Astrocyte (in vitro differentiated cells and primary cell): ENCODE data around the gene RASSF6. TPM values are rescaled to one million over a fixed set of nuclear protein-coding genes. Genes with fewer than 3 reads are reported as not detected.

ENCODE experiments used
- DNase-seq: peaks from one replicate; pipeline ENCODE4 v3.0.0-alpha.2; 2010; ENCODE audit warnings: low read depth
- FAIRE-seq: peaks from 2 replicates; lab custom pipeline; 2011; peaks lifted over from hg19 to GRCh38; lab: Jason Lieb, UNC
- H2AFZ ChIP-seq: 2 replicates; pipeline ENCODE4 v1.6.0; 2012; ENCODE audit warnings: low read depth, low read length, inconsistent platforms
- H3K27ac ChIP-seq: 2 replicates; pipeline ENCODE4 v1.5.1; 2011; ENCODE audit warnings: low read depth, low read length, inconsistent platforms
- H3K27me3 ChIP-seq: 2 replicates; pipeline ENCODE4 v1.6.0; 2011; ENCODE audit warnings: low read length, inconsistent platforms; ENCODE audit not compliant: insufficient read depth
- H3K36me3 ChIP-seq: 2 replicates; pipeline ENCODE4 v1.5.1; 2011; ENCODE audit warnings: low read length, inconsistent platforms; ENCODE audit not compliant: insufficient read depth
- H3K4me1 ChIP-seq: 2 replicates; pipeline ENCODE4 v1.5.1; 2011; ENCODE audit warnings: low read length, inconsistent platforms; ENCODE audit not compliant: insufficient read depth
- H3K4me2 ChIP-seq: 2 replicates; pipeline ENCODE4 v1.6.0; 2012; ENCODE audit warnings: low read length, inconsistent platforms
- H3K4me3 ChIP-seq: 2 replicates; pipeline ENCODE4 v1.5.1; 2011; ENCODE audit warnings: low read depth, mild to moderate bottlenecking, low read length, inconsistent platforms; ENCODE audit not compliant: insufficient read depth
- H3K79me2 ChIP-seq: 2 replicates; pipeline ENCODE4 v1.6.0; 2012; ENCODE audit warnings: mild to moderate bottlenecking, low read length, inconsistent platforms; ENCODE audit not compliant: insufficient read depth
- H3K9ac ChIP-seq: 2 replicates; pipeline ENCODE4 v1.6.0; 2012; ENCODE audit warnings: mild to moderate bottlenecking, low read length, inconsistent platforms
- H3K9me3 ChIP-seq: 2 replicates; pipeline ENCODE4 v1.5.1; 2012; ENCODE audit warnings: low read depth, mild to moderate bottlenecking, low read length, inconsistent platforms; ENCODE audit not compliant: insufficient read depth
- H4K20me1 ChIP-seq: 2 replicates; pipeline ENCODE4 v1.6.0; 2012; ENCODE audit warnings: low read length, inconsistent platforms; ENCODE audit not compliant: insufficient read depth
- H3K27ac Mint-ChIP-seq: one replicate; pipeline ENCODE4 v1.8.0; 2021; ENCODE audit warnings: mild to moderate bottlenecking, mixed read lengths; ENCODE audit not compliant: unreplicated experiment
- H3K27me3 Mint-ChIP-seq: one replicate; pipeline ENCODE4 v1.8.0; 2021; ENCODE audit warnings: low read depth, mixed read lengths; ENCODE audit not compliant: unreplicated experiment
- H3K36me3 Mint-ChIP-seq: one replicate; pipeline ENCODE4 v1.8.0; 2021; ENCODE audit warnings: low read depth, mixed read lengths; ENCODE audit not compliant: unreplicated experiment
- H3K4me1 Mint-ChIP-seq: one replicate; pipeline ENCODE4 v1.8.0; 2021; ENCODE audit warnings: low read depth, mixed read lengths; ENCODE audit not compliant: unreplicated experiment
- H3K4me3 Mint-ChIP-seq: one replicate; pipeline ENCODE4 v1.8.0; 2021; ENCODE audit warnings: mild to moderate bottlenecking, moderate library complexity, mixed read lengths; ENCODE audit not compliant: unreplicated experiment
- H3K9me3 Mint-ChIP-seq: one replicate; pipeline ENCODE4 v1.8.0; 2021; ENCODE audit warnings: mild to moderate bottlenecking, mixed read lengths; ENCODE audit not compliant: unreplicated experiment
- EZH2 ChIP-seq: IDR thresholded peaks from 2 replicates; pipeline ENCODE4 v1.6.1; 2012; ENCODE audit warnings: mild to moderate bottlenecking, low read length, inconsistent platforms; ENCODE audit not compliant: insufficient read depth
- total RNA-seq: library from RNA; stranded (reverse); gene quantifications from 2 replicates; pipeline ENCODE4 v1.2.1, GENCODE V29; 2021
- TF ChIP-seq, protein P1 (sequence below): IDR thresholded peaks from 2 replicates; pipeline ENCODE4 v1.5.1; 2011; ENCODE audit warnings: low read depth, mild to moderate bottlenecking, inconsistent platforms, low read length, moderate library complexity; ENCODE audit not compliant: insufficient read depth

RASSF6 gene
- total RNA-seq, 1 donor from 2014 or later: 0.14 TPM

DNA sequence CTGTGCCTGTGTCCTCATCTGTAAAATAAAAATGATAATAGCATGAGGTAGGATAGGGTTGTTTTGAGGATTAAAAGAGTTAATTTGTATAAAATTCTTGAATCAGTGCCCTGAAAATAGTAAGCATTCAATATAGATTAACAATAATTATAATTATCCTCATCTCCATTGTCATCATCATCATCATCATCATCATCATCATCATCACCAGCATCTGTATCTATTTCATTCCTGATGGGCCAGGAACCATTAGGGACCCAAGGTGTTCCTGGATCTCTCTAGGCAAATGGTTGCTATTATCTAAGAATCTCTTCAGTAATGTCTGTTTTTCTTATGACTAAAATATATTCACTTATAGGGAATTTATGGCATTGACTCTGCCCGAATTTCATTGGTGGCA, 31.6 kb downstream of the RASSF6 start:
- Mint-ChIP-seq H3K9me3 (no peaks in the 10 kb centered on the region), H3K4me1 (peaks cover 2% of the 10 kb centered on the region), H3K36me3 (no peaks in the 10 kb centered on the region), H3K4me3 (no peak overlapping the region), H3K27me3 (no peaks in the 10 kb centered on the region), H3K27ac (no peak overlapping the region)
- Histone ChIP-seq H3K4me2 (no peak overlapping the region), H3K27me3 (no peaks in the 10 kb centered on the region), H4K20me1 (no peaks in the 10 kb centered on the region), H2AFZ (no peak overlapping the region), H3K4me1 (peaks cover 4% of the 10 kb centered on the region), H3K9ac (no peak overlapping the region), H3K79me2 (no peaks in the 10 kb centered on the region), H3K27ac (no peak overlapping the region), H3K4me3 (no peak overlapping the region), H3K36me3 (no peaks in the 10 kb centered on the region), H3K9me3 (no peaks in the 10 kb centered on the region)
- TF ChIP-seq, protein P1, sequence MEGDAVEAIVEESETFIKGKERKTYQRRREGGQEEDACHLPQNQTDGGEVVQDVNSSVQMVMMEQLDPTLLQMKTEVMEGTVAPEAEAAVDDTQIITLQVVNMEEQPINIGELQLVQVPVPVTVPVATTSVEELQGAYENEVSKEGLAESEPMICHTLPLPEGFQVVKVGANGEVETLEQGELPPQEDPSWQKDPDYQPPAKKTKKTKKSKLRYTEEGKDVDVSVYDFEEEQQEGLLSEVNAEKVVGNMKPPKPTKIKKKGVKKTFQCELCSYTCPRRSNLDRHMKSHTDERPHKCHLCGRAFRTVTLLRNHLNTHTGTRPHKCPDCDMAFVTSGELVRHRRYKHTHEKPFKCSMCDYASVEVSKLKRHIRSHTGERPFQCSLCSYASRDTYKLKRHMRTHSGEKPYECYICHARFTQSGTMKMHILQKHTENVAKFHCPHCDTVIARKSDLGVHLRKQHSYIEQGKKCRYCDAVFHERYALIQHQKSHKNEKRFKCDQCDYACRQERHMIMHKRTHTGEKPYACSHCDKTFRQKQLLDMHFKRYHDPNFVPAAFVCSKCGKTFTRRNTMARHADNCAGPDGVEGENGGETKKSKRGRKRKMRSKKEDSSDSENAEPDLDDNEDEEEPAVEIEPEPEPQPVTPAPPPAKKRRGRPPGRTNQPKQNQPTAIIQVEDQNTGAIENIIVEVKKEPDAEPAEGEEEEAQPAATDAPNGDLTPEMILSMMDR: no peak
- no peak for TF ChIP-seq EZH2
- no peak for FAIRE-seq
- DNase-seq: no peak

DNA sequence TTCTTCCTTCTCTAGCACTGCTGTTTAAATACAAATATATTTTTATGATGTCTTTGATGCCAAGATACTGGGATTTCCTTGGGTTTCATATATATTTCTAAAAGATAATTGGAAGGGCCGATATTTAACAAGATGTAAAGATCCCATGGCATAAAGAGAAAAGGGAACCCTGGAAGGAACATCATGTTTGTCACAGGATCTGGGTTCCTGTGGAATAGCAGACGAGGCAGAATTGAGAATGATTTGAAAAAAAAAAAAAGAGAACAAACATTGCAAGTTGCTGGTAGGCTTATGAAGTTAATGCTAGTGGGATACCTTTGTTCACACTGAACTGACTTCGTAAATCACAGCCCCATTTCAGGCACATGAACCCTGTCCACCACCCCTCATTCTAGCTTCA, 33.6 kb downstream of the RASSF6 start:
- Histone ChIP-seq H3K9ac (no peak overlapping the region), H3K27me3 (no peaks in the 10 kb centered on the region), H4K20me1 (no peaks in the 10 kb centered on the region), H3K4me2 (no peak overlapping the region), H3K27ac (no peak overlapping the region), H3K4me3 (no peak overlapping the region), H3K79me2 (no peaks in the 10 kb centered on the region), H3K36me3 (no peaks in the 10 kb centered on the region), H2AFZ (no peak overlapping the region), H3K9me3 (no peaks in the 10 kb centered on the region), H3K4me1 (peaks cover 4% of the 10 kb centered on the region)
- Mint-ChIP-seq H3K4me3 (no peak overlapping the region), H3K27me3 (peaks cover under 1% of the 10 kb centered on the region), H3K4me1 (peaks cover 2% of the 10 kb centered on the region), H3K27ac (no peak overlapping the region), H3K9me3 (no peaks in the 10 kb centered on the region), H3K36me3 (no peaks in the 10 kb centered on the region)
- FAIRE-seq (no peak), DNase-seq (no peak)
- TF ChIP-seq, protein P1: no peak
- TF ChIP-seq EZH2: no peak

DNA sequence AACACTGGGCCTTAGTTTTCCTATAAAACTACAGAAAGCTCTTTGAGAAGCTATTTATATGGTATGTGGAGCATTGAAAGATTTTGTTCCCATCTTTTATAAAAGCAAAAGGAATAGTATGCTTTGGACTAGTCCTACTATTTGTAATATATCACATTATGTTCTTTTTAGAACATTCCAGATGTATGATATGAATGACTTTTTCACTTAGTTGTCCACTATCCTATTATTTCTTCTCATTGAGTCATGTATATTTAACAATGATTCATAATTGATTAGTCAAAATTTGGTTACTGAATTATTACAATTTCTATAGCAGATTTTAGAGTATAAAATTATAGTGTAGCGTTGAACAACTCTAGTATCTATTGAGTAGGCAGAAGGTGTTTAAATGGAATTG, 34.2 kb downstream of the RASSF6 start:
- H3K36me3 ChIP-seq: no peaks in the 10 kb centered on the region
- H3K27ac Mint-ChIP-seq: no peak overlapping the region
- H3K9me3 ChIP-seq: no peaks in the 10 kb centered on the region
- FAIRE-seq: no peak
- peaks cover 2% of the 10 kb centered on the region for H3K4me1 Mint-ChIP-seq
- H3K27me3 ChIP-seq: no peaks in the 10 kb centered on the region
- no peak overlapping the region for H2AFZ ChIP-seq
- H3K27ac ChIP-seq: no peak overlapping the region
- no peak overlapping the region for H3K4me3 ChIP-seq
- no peaks in the 10 kb centered on the region for H4K20me1 ChIP-seq
- TF ChIP-seq, protein P1: no peak
- no peak for TF ChIP-seq EZH2
- no peaks in the 10 kb centered on the region for H3K79me2 ChIP-seq
- H3K4me2 ChIP-seq: no peak overlapping the region
- no peaks in the 10 kb centered on the region for H3K36me3 Mint-ChIP-seq
- peaks cover 4% of the 10 kb centered on the region for H3K4me1 ChIP-seq
- no peak for DNase-seq
- H3K4me3 Mint-ChIP-seq: no peak overlapping the region
- no peaks in the 10 kb centered on the region for H3K9me3 Mint-ChIP-seq
- peaks cover 2% of the 10 kb centered on the region for H3K27me3 Mint-ChIP-seq
- H3K9ac ChIP-seq: no peak overlapping the region
